Stomach (tissue), 4 donors: Measurements from ENCODE around the gene ZNF324B.

Experiments used
- CTCF ChIP-seq, 7 experiments: fragments of 450-650 bp in 4 of 7; fragments of 200-600 bp in 3 of 7; sonication (generic) in 3 of 7; IDR thresholded peaks; one replicate each; pipeline ENCODE4 v1.5.1; 2016 to 2019; ENCODE audit warnings: antibody characterized with exemption in 7 of 7, control low read depth in 2 of 7, mild to moderate bottlenecking in 1 of 7
- POLR2A ChIP-seq, 4 donors: fragments of 450-650 bp; IDR thresholded peaks; one replicate each; pipeline ENCODE4 v1.6.1; 2016; ENCODE audit warnings: antibody characterized with exemption in 4 of 4, control low read depth in 2 of 4, mild to moderate bottlenecking in 1 of 4, moderate library complexity in 1 of 4
- POLR2AphosphoS5 ChIP-seq, 3 donors: sonication (generic); formaldehyde crosslinking; IDR thresholded peaks; one replicate each; pipeline ENCODE4 v1.6.1; 2016; ENCODE audit warnings: antibody characterized with exemption in 3 of 3

- TF ChIP-seq CTCF (IDR thresholded peaks at IDR 0.05): no peak
- TF ChIP-seq POLR2A (IDR thresholded peaks at IDR 0.05): no peak
- no peak for TF ChIP-seq POLR2AphosphoS5 (IDR thresholded peaks at IDR 0.05)
These were observed 4.7 kb downstream of the ZNF324B start for GRCh38 chr19:58456111-58456510.
